GM19238 (cell line): ENCODE data around the gene WDR70.
"Not testable (repeated sequence)": the region's sequence is repeated elsewhere in the genome, so short reads cannot be mapped to it uniquely, and the experiment has no call there.

Source experiments
- DNase-seq: peaks from one replicate; pipeline ENCODE4 v3.0.0; 2011; ENCODE audit warnings: low spot score; ENCODE audit not compliant: insufficient read length

Gene WDR70

DNA sequence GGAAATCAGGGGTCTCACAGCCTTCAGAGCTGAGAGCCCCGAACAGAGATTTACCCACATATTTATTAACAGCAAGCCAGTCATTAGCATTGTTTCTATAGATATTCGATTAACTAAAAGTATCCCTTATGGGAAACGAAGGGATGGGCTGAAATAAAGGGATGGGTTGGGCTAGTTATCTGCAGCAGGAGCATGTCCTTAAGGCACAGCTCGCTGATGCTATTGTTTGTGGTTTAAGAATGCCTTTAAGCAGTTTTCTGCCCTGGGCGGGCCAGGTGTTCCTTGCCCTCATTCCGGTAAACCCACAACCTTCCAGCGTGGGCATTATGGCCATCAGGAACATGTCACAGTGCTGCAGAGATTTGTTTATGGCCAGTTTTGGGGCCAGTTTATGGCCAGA lies 74.1 kb downstream of the WDR70 start:
- not testable (repeated sequence) for DNase-seq

DNA sequence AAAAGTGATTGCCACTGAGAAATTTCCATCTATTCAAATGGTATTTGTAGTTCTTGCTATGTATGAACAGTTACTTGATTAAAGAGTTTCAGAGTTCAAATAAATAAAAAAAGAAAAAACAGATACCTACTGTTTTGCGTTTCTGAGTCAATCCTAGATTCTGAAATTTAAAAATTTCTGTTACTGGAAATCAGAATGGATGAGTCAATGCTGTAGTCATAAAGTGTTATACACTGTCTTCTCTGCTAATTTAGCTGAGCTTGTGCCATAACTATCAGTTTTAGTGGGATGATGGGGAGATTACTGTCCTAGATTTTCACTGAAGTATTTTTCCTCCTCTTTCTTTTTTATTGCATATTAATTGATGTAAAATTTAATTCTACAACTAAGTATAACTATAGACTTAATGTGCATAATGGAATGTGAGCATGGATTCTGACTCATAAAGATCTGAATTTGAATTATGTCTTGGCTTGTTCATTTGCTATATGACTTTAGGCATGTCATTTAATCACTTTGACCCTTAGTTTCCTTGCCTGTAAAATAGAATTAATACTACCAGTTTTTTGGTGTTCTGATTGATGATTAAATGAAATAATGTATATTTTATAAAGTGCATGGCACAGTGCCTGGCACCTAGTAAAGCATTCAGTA lies 75.4 kb downstream of the WDR70 start:
- not testable (repeated sequence) for DNase-seq

DNA sequence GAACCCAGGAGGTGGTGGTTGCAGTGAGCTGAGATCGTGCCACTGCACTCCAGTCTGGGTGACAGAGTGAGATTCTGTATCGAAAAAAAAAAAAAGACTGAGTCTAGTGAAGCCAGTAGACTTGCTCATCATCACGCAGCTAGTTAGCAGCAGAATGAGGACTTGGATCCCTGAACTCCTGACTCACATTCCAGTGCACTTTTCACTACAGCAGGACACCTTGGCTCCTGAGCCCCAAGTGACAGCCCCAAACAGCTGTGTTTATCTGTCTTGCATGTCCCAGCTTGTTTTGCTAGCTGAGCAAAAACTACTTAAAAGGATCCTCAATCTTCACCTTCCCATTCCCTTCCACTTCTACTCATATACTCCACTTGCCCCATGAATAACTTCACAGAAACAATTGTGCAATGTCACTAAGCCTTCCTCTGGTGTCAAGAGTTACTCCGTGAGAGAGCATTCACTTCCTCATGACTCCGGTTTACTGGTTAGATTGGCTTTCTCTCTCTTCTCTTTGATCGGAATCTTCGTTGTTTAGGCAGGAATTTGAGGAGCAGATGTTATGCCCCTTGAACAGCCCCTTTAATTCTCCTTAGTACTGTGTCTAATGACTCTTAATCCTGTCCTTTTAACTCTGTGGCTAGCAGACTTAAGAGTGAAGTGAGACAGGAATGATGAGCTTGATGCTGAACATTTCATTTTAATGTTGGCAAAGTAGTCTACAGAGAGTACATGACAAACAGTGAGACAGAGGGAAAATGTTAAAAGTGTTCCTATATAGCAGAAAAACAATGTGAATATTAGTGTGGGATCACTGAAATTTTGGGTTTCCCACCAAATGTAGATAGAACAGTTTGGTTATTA lies 84.3 kb downstream of the WDR70 start:
- not testable (repeated sequence) for DNase-seq

DNA sequence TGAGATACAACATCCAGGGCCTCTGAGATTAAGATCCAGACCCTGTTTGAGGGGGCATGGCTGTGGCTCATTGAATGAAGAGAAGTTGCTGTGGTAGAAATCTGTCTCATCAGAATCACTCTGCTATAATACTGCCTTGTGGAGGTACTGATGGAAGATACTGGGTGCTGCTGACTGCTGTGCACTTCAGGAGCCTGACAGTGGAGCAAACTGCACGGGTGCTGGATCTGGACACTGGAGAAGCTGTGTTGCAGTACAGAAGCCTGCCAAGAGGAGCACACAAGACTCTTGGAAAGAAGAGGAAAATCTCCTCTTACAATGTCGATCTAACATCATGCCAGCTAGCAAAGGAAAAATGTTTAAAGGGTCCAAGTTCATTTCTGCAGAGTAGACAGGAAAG lies 85.5 kb downstream of the WDR70 start:
- not testable (repeated sequence) for DNase-seq

DNA sequence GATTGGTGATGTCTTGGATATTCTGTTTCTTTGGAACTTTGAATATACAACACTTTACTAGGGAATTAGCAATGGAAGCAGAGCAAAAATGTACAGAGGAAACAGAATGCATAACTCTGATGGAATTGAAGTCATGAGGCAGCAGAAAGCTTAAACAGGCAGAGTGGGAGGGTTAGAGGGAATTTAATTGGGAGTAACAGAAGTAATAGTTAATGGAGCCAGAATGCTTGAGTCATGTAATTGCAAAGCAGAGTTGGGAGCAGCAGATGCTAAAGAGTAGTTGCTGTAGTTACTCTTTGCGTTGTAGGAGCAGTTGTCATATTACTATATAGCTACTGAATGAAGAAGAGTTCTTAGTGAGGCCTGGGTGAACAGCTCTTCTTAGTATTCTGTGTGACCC lies 90.3 kb downstream of the WDR70 start:
- DNase-seq: not testable (repeated sequence)

DNA sequence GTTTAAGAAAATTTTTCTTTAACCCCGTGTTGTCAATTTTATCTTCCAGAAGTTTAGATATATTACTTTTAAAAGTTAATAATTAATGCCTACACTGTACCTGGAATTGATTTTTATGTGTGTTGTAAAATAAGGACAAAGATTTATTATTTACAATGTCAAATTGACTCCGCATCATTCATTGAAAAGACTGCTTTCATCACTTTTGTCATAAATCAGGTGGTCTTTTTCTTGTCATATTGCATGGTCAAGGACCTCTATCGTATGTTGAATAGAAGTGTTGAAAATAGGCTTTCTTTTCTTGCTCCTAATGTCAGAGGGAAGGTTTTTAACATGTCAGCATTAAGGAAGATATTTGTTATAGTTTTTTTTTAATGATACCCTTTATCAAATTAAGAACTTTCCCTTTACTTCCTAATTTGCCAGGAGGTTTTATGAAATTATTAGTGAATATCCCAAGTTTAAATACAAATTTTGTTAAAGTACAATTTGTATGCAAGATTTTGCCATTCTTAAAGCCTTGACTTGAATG lies 92.6 kb downstream of the WDR70 start:
- DNase-seq: no peak

DNA sequence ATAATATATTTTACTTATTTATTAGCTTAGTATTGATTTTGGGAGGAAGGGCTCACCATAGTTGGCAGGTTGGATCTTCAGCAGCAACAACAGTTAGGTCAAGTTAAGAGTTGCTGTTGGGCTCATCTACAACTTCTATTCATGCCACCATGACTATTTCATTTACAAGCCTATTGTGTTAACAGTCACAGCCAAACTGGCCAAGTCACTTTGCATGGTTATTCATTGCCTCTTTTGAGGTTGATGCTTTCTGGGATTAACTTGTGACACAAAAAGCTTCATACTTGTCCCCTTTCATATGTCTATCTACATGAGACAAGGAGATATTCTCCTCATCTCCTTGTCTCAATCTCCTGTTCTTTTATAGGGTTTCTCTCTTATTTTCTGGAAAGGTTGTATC lies 98.3 kb downstream of the WDR70 start:
- no peak for DNase-seq

DNA sequence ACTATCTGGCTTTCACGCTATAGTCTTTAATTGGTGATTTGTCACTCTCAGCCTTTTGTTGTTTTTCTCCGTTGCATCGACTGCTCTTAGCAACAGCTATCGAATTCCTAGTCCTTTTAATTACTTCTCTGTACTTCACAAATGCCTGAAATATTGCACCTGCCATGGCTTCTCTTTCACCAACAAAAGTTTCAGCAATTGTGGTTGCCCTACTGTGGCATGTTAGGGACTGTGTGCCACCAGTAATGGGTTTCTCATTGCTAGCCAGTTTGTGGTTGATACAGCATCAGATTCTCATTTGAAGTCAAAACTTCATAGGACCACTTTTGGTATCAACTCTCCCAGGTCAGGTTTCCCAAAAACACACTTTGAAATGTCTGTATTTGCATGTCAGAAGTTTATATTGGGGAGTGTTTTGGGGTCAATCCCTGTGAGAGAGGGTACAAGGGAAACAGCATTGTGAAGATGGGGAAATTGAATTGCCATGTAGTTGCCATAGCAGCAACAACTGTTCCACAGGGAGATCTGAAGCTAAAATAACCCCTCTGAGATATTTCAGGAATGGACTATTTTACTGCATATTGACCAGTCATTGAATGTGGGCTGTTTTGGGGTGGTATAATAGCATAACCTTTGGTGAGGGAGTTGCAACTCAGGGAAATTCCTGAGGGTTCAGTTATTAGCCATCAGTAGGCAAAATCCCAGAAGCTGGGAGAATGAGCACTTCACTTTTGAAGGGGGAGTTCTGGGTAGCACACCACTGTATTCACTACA lies 99.2 kb downstream of the WDR70 start:
- no peak for DNase-seq

DNA sequence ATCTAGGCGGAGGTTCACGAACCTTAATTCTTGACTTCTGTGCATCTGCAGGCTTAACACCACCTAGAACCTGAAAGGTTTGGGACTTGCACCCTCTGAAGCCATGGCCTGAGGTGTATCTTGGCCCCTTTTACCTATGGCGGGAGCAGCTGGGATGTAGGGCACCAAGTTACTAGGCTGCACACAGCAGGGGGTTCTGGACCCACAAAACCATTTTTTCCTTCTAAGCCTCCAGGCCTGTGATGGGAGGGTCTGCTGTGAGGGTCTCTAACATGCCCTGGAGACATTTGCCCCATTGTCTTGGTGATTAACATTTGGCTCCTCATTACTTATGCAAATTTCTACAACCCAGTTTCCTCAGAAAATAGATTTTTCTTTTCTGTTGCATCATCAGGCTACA lies 102.3 kb downstream of the WDR70 start:
- DNase-seq: not testable (repeated sequence)

DNA sequence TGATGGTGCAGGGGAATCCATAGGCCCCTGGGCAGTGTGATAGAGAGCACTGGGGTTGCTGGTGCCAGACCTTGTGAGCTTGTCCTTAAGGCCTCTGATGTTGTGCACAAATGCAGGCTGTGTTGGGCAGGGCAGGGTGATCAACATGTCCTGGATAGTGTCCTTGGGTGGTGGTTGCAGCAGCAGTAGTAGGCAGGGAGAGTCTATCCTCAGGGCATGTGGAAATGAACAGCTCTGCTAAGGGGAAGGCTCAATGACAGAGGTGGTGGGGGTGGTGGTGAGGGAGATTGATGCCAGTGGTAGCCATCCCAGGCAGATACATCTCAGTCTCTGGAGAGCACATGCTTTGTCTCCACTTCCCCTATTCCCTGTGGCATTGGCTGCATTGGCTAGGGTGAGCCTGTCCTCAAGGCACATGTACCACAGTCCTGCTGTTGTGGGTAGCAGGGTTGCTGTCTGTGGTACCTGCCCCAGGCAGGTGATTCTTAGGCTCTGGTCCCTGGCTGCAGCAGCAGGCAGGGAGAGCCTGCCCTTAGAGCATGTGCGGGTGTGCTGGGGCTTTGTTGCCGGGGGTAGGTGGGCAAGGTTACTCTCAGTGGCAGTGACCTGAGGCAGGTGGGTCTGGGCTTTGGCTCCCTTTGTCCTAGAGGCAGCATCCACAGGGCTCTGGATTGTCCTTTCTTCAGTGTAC lies 111.1 kb downstream of the WDR70 start:
- DNase-seq: no peak

DNA sequence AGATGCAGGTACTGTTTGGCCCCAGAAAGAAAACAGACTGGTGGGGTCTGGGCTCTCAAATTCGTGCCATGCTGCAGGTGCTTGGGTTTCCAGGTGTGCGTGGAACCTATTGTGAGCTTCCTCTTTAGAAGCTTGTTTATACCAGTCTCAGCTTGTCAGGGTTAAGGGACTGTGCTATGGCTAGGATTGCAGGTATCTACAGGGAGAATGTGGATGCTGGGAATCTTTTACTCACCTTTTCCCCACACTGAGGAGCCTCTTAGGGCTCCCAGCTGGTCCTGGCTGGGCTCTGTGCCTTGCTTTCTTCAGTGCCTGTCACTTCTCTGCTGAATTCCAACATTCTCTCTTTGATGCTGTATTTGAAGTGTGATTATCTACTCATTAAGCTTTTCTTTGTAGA lies 111.8 kb downstream of the WDR70 start:
- no peak for DNase-seq

DNA sequence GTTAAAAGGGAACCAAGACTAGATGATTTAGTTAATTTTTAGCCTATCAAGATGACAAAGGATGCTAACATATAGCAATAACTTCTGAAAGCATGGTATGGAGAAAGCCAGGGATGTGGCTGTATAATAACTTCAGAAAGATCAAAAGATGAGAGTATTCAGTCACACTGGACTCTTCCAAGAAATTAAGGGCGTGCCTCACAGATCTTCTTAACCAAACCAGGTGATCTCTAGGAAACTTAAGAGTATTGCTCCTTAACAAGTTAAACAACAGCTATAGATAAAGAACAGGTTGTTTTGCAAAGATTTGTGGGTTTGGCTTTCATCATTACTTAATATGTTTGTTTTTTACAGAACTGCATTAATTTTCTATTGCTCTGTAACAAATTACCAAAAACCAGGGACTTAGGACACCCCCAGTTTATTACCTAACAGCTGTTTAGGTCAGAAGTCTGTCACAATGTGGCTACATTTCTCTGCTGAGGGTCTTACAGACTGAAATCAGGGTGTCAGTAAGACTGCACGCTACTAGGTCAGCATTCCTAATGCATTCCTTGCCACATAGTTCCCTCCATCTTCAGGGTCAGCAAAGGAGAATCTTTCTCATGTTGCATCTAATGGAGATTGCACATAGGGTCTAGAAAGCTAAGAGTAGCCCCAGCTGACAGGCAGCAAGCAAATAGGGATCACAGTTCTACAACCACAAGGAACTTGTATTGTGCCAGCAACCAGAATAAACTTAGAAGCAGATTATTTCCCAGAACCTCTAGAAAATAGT lies 113.8 kb downstream of the WDR70 start:
- DNase-seq: no peak

DNA sequence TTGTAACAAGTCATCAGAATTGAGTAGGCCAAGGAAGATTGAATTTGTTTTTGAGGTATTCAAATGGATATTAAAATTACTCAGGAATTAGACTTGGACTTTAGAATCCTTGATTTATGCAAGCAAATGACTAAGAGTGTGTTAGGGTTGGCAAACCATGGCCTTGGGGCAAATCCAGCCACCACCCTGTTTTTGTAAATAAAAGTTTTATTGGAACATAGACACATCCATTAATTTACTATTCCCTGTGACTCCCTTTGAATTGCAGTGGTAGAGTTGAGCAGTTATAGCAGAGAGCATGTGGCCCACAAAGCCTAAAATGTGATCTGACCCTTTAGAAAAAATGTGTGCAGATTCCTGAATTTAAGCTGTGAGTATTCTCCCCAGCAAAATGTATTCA lies 115.6 kb downstream of the WDR70 start:
- DNase-seq: no peak

DNA sequence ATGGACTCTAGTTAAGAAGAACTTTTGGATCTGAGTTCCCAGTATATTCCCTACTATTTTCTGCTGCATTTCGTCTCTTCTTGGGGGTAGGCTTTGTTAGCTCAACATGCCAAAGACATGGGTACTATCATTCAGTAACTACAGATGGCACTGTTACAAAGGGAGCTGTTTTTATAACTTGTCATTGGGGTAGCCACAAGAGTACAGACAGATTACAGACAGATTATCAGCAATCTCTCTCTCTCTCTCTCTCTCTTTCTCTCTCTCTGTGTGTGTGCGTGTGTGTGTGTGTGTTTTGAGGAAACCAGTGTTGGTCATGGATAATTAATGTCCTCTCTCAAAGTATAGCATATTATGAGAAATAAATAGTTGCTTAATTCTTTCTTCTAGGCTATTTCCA lies 116.1 kb downstream of the WDR70 start:
- DNase-seq: no peak

DNA sequence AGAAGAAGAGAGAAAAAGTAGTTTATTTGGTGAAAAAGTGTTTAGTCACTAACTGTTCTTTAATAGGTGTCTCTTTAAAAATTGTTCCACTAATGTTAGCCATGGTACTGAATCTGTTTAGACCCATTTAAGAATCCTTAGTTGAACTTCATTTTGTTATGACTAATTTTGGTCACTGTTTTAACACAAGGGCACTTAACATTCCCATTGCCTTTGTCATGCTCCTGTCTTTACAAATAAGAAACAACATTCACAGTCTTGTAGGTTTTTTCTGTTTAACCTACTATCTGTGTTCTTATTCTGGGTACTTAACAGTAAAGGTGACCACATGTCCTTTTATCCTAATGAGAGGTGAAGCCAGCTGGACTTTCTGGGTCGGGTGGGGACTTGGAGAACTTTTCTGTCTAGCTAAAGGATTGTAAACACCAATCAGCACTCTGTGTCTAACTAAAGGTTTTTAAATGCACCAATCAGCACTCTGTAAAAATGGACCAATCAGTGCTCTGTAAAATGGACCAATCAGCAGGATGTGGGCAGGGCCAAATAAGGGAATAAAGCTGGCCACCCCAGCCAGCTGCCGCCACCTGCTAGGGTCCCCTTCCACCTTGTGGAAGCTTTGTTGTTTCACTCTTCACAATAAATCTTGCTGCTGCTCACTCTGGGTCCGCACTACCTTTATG lies 116.7 kb downstream of the WDR70 start:
- DNase-seq: no peak

DNA sequence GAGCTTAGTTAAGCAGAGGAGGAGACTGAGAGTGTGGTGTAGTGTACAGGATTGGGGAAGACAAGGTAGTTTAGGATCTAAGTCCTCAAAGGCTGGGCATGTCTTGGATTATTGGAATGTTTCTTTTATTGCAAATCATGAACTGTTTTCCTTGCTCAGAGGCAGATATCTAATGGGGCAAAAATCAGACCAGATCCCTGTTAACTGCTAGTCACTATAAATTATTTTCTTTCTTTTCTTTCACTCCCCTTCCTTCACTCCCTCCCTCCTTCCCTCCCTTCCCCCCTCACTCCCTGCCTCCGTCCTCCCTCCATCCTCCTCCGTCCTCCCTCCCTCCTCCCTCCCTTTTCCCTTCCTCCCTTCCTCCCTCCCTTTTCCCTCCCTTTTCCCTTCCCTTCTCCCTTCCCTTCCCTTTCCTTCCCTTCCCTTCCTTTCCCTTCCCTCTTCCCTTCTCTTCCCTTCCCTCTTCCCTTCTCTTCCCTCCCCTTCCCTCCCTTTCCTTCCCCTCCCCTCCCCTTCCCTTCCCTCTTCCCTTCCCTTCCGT lies 117.9 kb downstream of the WDR70 start:
- DNase-seq: no peak

DNA sequence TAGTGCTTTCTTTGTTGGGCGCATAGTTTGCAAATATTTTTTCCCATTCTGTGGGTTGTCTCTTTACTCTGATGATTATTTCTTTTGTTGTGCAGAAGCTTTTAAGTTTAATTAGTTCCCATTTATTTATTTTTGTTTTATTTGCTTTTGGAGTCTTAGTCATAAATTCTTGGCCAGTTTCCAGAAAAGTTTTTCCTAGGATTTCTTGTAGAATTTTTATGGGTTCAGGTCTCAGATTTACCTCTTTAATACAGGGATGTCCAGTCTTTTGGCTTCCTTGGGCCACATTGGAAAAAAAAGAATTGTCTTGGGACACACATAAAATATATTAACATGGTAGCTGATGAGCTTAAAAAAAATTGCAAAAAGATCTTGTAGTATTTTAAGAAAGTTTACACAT lies 122.0 kb downstream of the WDR70 start:
- no peak for DNase-seq

DNA sequence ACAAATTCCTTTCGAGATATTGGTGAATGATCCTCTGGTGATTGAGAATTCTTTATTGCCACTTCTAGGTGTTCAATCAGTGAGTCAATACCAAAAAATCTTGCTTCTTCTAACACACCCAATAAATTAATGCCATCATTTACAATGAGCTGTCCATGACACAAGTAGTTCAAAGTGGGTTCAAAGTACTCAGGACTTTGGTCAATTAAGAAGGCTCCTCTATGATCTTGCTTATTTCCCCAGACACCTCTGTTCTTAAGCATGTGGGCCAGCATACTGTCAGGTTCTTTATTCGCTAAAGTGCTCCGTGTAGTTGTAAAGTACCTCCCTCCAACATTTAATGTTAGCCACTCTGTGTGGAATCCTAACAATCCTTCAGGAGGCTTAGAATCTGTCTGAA lies 127.1 kb downstream of the WDR70 start:
- no peak for DNase-seq

DNA sequence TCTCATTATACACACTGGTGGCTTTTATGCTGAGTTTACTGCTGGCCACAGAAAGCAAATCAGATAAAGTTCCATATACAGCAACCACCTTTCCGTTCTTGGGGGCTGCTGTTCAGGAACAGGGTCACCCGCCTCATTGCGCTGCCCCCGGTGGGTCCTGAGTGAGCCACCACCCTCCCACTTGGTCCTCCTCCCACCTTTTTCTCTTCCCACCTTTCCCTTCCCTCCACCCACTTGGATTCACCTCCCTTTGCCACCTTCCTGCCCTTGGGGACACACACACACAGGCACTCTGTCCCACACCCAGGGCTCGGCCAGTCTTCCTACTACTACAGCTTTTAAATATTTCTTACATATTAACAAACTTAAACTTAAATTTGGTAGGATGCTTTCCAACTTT lies 127.6 kb downstream of the WDR70 start:
- no peak for DNase-seq

DNA sequence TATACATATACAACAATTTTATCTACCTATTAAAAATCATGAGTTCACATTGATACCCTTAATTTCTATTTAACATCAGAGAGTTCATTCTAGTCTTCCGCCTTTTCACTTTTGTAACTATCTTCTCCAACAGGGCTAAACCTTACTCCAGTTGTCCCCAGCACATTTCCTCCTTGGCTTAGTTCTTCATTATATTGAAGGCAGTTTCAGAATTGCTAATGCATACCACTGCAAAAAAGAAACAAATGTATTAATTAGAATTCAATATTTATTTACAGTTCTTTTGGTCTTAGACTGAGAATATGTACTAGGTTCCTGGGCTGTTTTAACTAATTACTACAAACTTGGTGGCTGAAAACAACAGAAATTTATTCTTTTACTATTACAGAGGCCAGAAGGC lies 132.5 kb downstream of the WDR70 start:
- no peak for DNase-seq
